Colonic mucosa (tissue), 4 donors: ENCODE measurements around the gene DLX3. TPM values are rescaled to one million over a fixed set of nuclear protein-coding genes. Genes with fewer than 3 reads are reported as not detected.

Experiments used
- DNase-seq: peaks from one replicate; pipeline ENCODE4 v3.0.0-alpha.2; 2020
- H3K27ac ChIP-seq: fragments of 200-600 bp; one replicate; pipeline ENCODE4 v1.8.0; 2021
- H3K27me3 ChIP-seq: fragments of 200-600 bp; one replicate; pipeline ENCODE4 v1.8.0; 2021
- H3K36me3 ChIP-seq: fragments of 200-600 bp; one replicate; pipeline ENCODE4 v1.8.0; 2021
- H3K4me1 ChIP-seq: fragments of 200-600 bp; one replicate; pipeline ENCODE4 v1.8.0; 2021; ENCODE audit warnings: mild to moderate bottlenecking
- H3K4me3 ChIP-seq: fragments of 200-600 bp; one replicate; pipeline ENCODE4 v1.8.0; 2021
- H3K9ac ChIP-seq, 2 donors: one replicate each; pipeline ENCODE4 v1.7.0; 2013; ENCODE audit warnings: control low read depth in 2 of 2, low read depth in 2 of 2, low read length in 2 of 2
- H3K9me3 ChIP-seq: fragments of 200-600 bp; one replicate; pipeline ENCODE4 v1.8.0; 2021
- intact Hi-C: fragments of 100-400 bp; cut with DNase I; formaldehyde crosslinking; loops from one replicate; pipeline ENCODE4 v1.14.1; 2022
- total RNA-seq, 2 donors: library from RNA; stranded (reverse); fragmentation: NEBNext Ultra II Directional in 1 of 2; extraction: Animal tissue kit (Norgen Biotek cat#: 25700) in 1 of 2; gene quantifications; one replicate each; pipeline ENCODE4 v1.2.1, GENCODE V29; 2021
- TF ChIP-seq, protein P1 (sequence below): fragments of 200-600 bp; IDR thresholded peaks from one replicate; pipeline ENCODE4 v1.8.0; 2022; ENCODE audit warnings: antibody characterized with exemption, mild to moderate bottlenecking
- donor health status: healthy.
- donor health status: DM: no; HTN: no; CAD: no.
- donor health status: DM: no; HTN: no; CAD: no.

Gene DLX3
- total RNA-seq, 2 donors from 2014 or later: 0.21 TPM; not detected in 1

DNA sequence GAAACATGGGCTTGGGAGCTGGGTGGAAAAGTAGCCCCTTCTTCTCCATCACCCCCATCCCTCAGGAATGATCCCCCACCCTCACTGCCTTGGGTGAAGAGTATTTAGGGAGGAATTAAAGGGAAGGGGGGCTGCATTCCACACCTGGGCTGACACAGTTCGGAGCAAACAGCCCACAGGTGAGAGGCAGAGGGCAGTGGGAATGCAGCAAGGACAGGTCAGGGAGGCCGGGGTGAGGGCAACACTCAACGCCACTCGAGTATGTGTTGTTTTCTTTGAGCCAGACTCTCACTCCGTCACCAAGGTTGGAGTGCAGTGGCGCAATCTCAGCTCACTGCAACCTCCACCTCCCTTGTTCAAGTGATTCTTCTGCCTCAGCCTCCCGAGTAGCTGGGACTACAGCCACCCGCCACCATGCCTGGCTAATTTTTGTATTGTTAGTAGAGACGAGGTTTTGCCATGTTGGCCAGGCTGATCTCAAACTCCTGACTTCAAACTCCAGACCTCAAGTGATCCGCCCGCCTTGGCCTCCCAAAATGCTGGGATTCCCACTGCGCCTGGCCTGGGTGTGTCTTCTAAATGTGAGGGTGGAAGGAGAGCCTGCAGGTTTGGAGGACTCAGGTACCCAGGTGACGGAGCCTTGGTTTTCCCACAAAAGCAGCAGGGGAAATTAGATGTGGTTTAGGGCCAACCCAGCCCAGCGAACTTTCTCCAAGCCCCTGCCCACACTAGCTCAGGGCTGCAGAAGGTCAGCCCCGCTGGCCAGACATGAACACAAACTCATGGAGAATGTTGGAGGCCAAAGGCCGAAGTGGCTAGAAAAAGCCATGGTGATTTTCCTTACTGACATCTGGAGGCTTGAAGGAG, 39.7 kb upstream of the DLX3 start:
- Histone ChIP-seq H3K9me3 (no peaks in the 10 kb centered on the region), H3K36me3 (no peaks in the 10 kb centered on the region), H3K27me3 (no peaks in the 10 kb centered on the region), H3K4me1 (no peaks in the 10 kb centered on the region), H3K9ac (no peak overlapping the region), H3K27ac (no peak overlapping the region), H3K4me3 (no peak overlapping the region)
- TF ChIP-seq, protein P1, sequence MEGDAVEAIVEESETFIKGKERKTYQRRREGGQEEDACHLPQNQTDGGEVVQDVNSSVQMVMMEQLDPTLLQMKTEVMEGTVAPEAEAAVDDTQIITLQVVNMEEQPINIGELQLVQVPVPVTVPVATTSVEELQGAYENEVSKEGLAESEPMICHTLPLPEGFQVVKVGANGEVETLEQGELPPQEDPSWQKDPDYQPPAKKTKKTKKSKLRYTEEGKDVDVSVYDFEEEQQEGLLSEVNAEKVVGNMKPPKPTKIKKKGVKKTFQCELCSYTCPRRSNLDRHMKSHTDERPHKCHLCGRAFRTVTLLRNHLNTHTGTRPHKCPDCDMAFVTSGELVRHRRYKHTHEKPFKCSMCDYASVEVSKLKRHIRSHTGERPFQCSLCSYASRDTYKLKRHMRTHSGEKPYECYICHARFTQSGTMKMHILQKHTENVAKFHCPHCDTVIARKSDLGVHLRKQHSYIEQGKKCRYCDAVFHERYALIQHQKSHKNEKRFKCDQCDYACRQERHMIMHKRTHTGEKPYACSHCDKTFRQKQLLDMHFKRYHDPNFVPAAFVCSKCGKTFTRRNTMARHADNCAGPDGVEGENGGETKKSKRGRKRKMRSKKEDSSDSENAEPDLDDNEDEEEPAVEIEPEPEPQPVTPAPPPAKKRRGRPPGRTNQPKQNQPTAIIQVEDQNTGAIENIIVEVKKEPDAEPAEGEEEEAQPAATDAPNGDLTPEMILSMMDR: no peak
- no peak for DNase-seq
- intact Hi-C loops: no loop called here

- no peak for DNase-seq
- Histone ChIP-seq H3K36me3 (no peaks in the 10 kb centered on the region), H3K4me1 (no peaks in the 10 kb centered on the region), H3K9ac (no peak overlapping the region), H3K27me3 (no peaks in the 10 kb centered on the region), H3K4me3 (no peak overlapping the region), H3K27ac (no peak overlapping the region), H3K9me3 (no peaks in the 10 kb centered on the region)
- intact Hi-C loops: no loop called here
- TF ChIP-seq, protein P1: no peak
Observed at GRCh38 chr17:50033316-50033715, 38.3 kb upstream of the DLX3 start.

- Histone ChIP-seq H3K9me3 (no peaks in the 10 kb centered on the region), H3K36me3 (no peaks in the 10 kb centered on the region), H3K27me3 (no peaks in the 10 kb centered on the region), H3K27ac (no peak overlapping the region), H3K4me1 (no peaks in the 10 kb centered on the region), H3K9ac (no peak overlapping the region), H3K4me3 (no peak overlapping the region)
- no peak for DNase-seq
- intact Hi-C loops: loop anchor here (5.0 kb wide), 1 partner anchor 48 kb away; no protein-coding TSS in a partner anchor
- TF ChIP-seq, protein P1: no peak
Observed at GRCh38 chr17:50029185-50029584, 34.2 kb upstream of the DLX3 start.

DNA sequence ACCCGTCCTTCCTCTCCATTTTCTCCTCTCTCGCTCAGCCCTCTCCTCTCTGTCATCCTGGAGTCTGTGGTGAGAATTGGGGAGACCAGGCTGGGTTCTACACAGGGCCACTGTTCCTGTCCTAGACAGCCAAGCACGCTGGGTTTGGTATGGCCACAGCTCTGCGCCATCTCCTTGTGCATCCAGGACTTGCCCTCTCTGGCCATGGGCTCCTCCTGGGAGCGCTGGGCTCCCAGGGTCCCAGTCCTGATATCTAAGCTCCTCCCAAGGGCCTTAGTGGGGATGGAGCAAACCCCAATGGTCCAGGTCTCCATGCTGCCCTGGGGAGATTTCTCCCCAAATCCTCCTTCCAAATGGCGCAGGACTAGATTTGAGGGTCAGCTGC, 33.7 kb upstream of the DLX3 start:
- no peak overlapping the region for H3K4me3 ChIP-seq
- H3K27ac ChIP-seq: no peak overlapping the region
- no peaks in the 10 kb centered on the region for H3K4me1 ChIP-seq
- no peak overlapping the region for H3K9ac ChIP-seq
- intact Hi-C loops: loop anchor here (5.0 kb wide), 1 partner anchor 49 kb away; no protein-coding TSS in a partner anchor
- no peaks in the 10 kb centered on the region for H3K36me3 ChIP-seq
- no peak for DNase-seq
- H3K27me3 ChIP-seq: no peaks in the 10 kb centered on the region
- TF ChIP-seq, protein P1: no peak
- H3K9me3 ChIP-seq: no peaks in the 10 kb centered on the region

GRCh38 chr17:50027881-50028735, 33.1 kb upstream of the DLX3 start:
- intact Hi-C loops: loop anchor here (2.0 to 5.0 kb wide), 2 partner anchors 49 to 59 kb away; no protein-coding TSS in a partner anchor
- no peaks in the 10 kb centered on the region for H3K27me3 ChIP-seq
- H3K9me3 ChIP-seq: no peaks in the 10 kb centered on the region
- no peaks in the 10 kb centered on the region for H3K4me1 ChIP-seq
- H3K9ac ChIP-seq: no peak overlapping the region
- no peaks in the 10 kb centered on the region for H3K36me3 ChIP-seq
- TF ChIP-seq, protein P1: no peak
- H3K27ac ChIP-seq: no peak overlapping the region
- no peak overlapping the region for H3K4me3 ChIP-seq
- no peak for DNase-seq
